Colonic mucosa (tissue), 4 donors: Measurements from ENCODE around the gene NCOR1. TPM values are rescaled to one million over a fixed set of nuclear protein-coding genes. Genes with fewer than 3 reads are reported as not detected.
"Not testable (repeated sequence)": the region's sequence is repeated elsewhere in the genome, so short reads cannot be mapped to it uniquely, and the experiment has no call there.

Source experiments
- DNase-seq: peaks from one replicate; pipeline ENCODE4 v3.0.0-alpha.2; 2020
- H3K27ac ChIP-seq: fragments of 200-600 bp; one replicate; pipeline ENCODE4 v1.8.0; 2021
- H3K27me3 ChIP-seq: fragments of 200-600 bp; one replicate; pipeline ENCODE4 v1.8.0; 2021
- H3K36me3 ChIP-seq: fragments of 200-600 bp; one replicate; pipeline ENCODE4 v1.8.0; 2021
- H3K4me1 ChIP-seq: fragments of 200-600 bp; one replicate; pipeline ENCODE4 v1.8.0; 2021; ENCODE audit warnings: mild to moderate bottlenecking
- H3K4me3 ChIP-seq: fragments of 200-600 bp; one replicate; pipeline ENCODE4 v1.8.0; 2021
- H3K9ac ChIP-seq, 2 donors: one replicate each; pipeline ENCODE4 v1.7.0; 2013; ENCODE audit warnings: control low read depth in 2 of 2, low read depth in 2 of 2, low read length in 2 of 2
- H3K9me3 ChIP-seq: fragments of 200-600 bp; one replicate; pipeline ENCODE4 v1.8.0; 2021
- CTCF ChIP-seq: fragments of 200-600 bp; IDR thresholded peaks from one replicate; pipeline ENCODE4 v1.8.0; 2022; ENCODE audit warnings: antibody characterized with exemption, mild to moderate bottlenecking
- intact Hi-C: fragments of 100-400 bp; cut with DNase I; formaldehyde crosslinking; loops from one replicate; pipeline ENCODE4 v1.14.1; 2022
- total RNA-seq, 2 donors: library from RNA; stranded (reverse); fragmentation: NEBNext Ultra II Directional in 1 of 2; extraction: Animal tissue kit (Norgen Biotek cat#: 25700) in 1 of 2; gene quantifications; one replicate each; pipeline ENCODE4 v1.2.1, GENCODE V29; 2021
- donor health status: healthy.
- donor health status: DM: no; HTN: no; CAD: no.
- donor health status: DM: no; HTN: no; CAD: no.

The NCOR1 gene
- total RNA-seq, 2 donors from 2014 or later, result 190 to 233 TPM

GRCh38 chr17:16215002-16215272 lies 397 bp downstream of the NCOR1 start:
- intact Hi-C loops, result no loop called here
- no peaks in the 10 kb centered on the region for H3K36me3 ChIP-seq
- H3K27me3 ChIP-seq, result no peaks in the 10 kb centered on the region
- H3K27ac ChIP-seq, result peak overlapping the region; percentile 99
- peak overlapping the region; percentile 85 to 98 for H3K9ac ChIP-seq
- peak overlapping the region; percentile 65 for H3K4me3 ChIP-seq
- H3K9me3 ChIP-seq, result no peaks in the 10 kb centered on the region
- DNase-seq, result peak; percentile 51
- no peaks in the 10 kb centered on the region for H3K4me1 ChIP-seq
- no peak for TF ChIP-seq CTCF

GRCh38 chr17:16214190-16215001 lies 938 bp downstream of the NCOR1 start:
- Histone ChIP-seq H3K4me3 (peak overlapping the region; percentile 65), H3K9me3 (no peaks in the 10 kb centered on the region), H3K36me3 (no peaks in the 10 kb centered on the region), H3K9ac (peak overlapping the region; percentile 85 to 98), H3K4me1 (no peaks in the 10 kb centered on the region), H3K27ac (peak overlapping the region; percentile 99), H3K27me3 (no peaks in the 10 kb centered on the region)
- no peak for DNase-seq
- no peak for TF ChIP-seq CTCF
- intact Hi-C loops, result no loop called here

GRCh38 chr17:16212793-16213192 lies 2.5 kb downstream of the NCOR1 start:
- no peaks in the 10 kb centered on the region for H3K36me3 ChIP-seq
- no peaks in the 10 kb centered on the region for H3K9me3 ChIP-seq
- H3K4me1 ChIP-seq, result no peaks in the 10 kb centered on the region
- no peak overlapping the region for H3K4me3 ChIP-seq
- H3K9ac ChIP-seq, result no peak overlapping the region
- no peaks in the 10 kb centered on the region for H3K27me3 ChIP-seq
- intact Hi-C loops, result no loop called here
- no peak for TF ChIP-seq CTCF
- peak; percentile 46 for DNase-seq
- H3K27ac ChIP-seq, result peak overlapping the region; percentile 99

- H3K4me1 ChIP-seq, result no peaks in the 10 kb centered on the region
- no peaks in the 10 kb centered on the region for H3K9me3 ChIP-seq
- no peaks in the 10 kb centered on the region for H3K36me3 ChIP-seq
- intact Hi-C loops, result no loop called here
- no peak overlapping the region for H3K27ac ChIP-seq
- no peaks in the 10 kb centered on the region for H3K27me3 ChIP-seq
- H3K4me3 ChIP-seq, result no peak overlapping the region
- no peak for DNase-seq
- H3K9ac ChIP-seq, result no peak overlapping the region
- no peak for TF ChIP-seq CTCF
These were observed 3.7 kb downstream of the NCOR1 start for GRCh38 chr17:16211590-16211989.

- intact Hi-C loops, H3K27ac ChIP-seq, H3K4me1 ChIP-seq, H3K36me3 ChIP-seq, H3K27me3 ChIP-seq, H3K9ac ChIP-seq, H3K9me3 ChIP-seq, H3K4me3 ChIP-seq, DNase-seq: not testable (repeated sequence)
These were observed 10.6 kb downstream of the NCOR1 start for GRCh38 chr17:16204763-16205162.

- H3K9me3 ChIP-seq, intact Hi-C loops, H3K27me3 ChIP-seq, H3K36me3 ChIP-seq, H3K4me3 ChIP-seq: not testable (repeated sequence)
- DNase-seq, result peak; percentile 36
- peak overlapping the region in 1 of 2 donors; percentile 34 for H3K9ac ChIP-seq
- peak overlapping the region; percentile 69 for H3K27ac ChIP-seq
- peaks cover 14% of the 10 kb centered on the region for H3K4me1 ChIP-seq
These were observed 12.5 kb downstream of the NCOR1 start for GRCh38 chr17:16202554-16203500.

- H3K36me3 ChIP-seq, H3K27me3 ChIP-seq, H3K4me3 ChIP-seq, H3K27ac ChIP-seq, intact Hi-C loops, DNase-seq, H3K9ac ChIP-seq, H3K9me3 ChIP-seq: not testable (repeated sequence)
- H3K4me1 ChIP-seq, result peaks cover 14% of the 10 kb centered on the region
These were observed 13.6 kb downstream of the NCOR1 start for GRCh38 chr17:16201693-16202131.
